GM12878 (cell line): ENCODE data around the gene BTBD9. TPM values are rescaled to one million over a fixed set of nuclear protein-coding genes. Genes with fewer than 3 reads are reported as not detected.

ENCODE experiments used
- ATAC-seq: fragments of 200-7000 bp; cut with Tn5 transposase; 3 replicates; pipeline ENCODE4 v1.9.1; 2020; ENCODE audit warnings: mild to moderate bottlenecking, moderate library complexity
- BruUV-seq: library from RNA; stranded (reverse); fragments of 400-500 nt; replicated peaks from 2 replicates; lab custom pipeline; 2021; lab: Mats Ljungman, UMichigan
- CTCF ChIA-PET: fragments of 300-600 bp; sonication (Branson Sonifier 250); formaldehyde crosslinking; extraction: SDS; loops from one replicate; lab custom pipeline; 2021; ENCODE audit warnings: inconsistent platforms; lab: Yijun Ruan, JAX
- POLR2A ChIA-PET: fragments of 350-600 bp; formaldehyde crosslinking; extraction: SDS; loops from one replicate; lab custom pipeline; 2021; ENCODE audit warnings: inconsistent platforms; lab: Charles Lee
- RAD21 ChIA-PET: fragments of 300-600 bp; sonication (Branson Sonifier 250); formaldehyde crosslinking; loops from one replicate; lab custom pipeline; 2023; ENCODE audit warnings: antibody characterized with exemption; ENCODE audit not compliant: unreplicated experiment; lab: Charles Lee
- SMC1A ChIA-PET: fragments of 300-600 bp; sonication (Branson Sonifier 250); formaldehyde crosslinking; loops from one replicate; lab custom pipeline; 2023; ENCODE audit not compliant: unreplicated experiment, uncharacterized antibody; lab: Charles Lee
- DNase-seq: peaks from one replicate; pipeline ENCODE4 v3.0.0-alpha.2; 2011; ENCODE audit warnings: low read depth, low spot score
- FAIRE-seq: peaks from 3 replicates; lab custom pipeline; 2011; peaks lifted over from hg19 to GRCh38; lab: Jason Lieb, UNC
- H2AFZ ChIP-seq: 2 replicates; pipeline ENCODE4 v1.6.0; 2011; ENCODE audit warnings: low read depth, low read length, control low read depth; ENCODE audit not compliant: control insufficient read depth
- H3K27ac ChIP-seq: 2 replicates; pipeline ENCODE4 v1.5.1; 2011; ENCODE audit warnings: control low read depth; ENCODE audit not compliant: control insufficient read depth, insufficient read depth
- H3K27me3 ChIP-seq, 2 experiments: replicated peaks in 1 of 2; 2 replicates each; pipeline versions ENCODE4 v1.6.0 to v1.6.1; 2011; ENCODE audit warnings: low read length in 1 of 2; ENCODE audit not compliant: control insufficient read depth in 2 of 2, insufficient read depth in 2 of 2
- H3K36me3 ChIP-seq, 2 experiments: 2 replicates each; pipeline ENCODE4 v1.5.1; 2011; ENCODE audit warnings: low read length in 1 of 2; ENCODE audit not compliant: control insufficient read depth in 2 of 2, insufficient read depth in 2 of 2
- H3K4me1 ChIP-seq: 2 replicates; pipeline ENCODE4 v1.6.1; 2011; ENCODE audit warnings: mild to moderate bottlenecking, low read length, moderate library complexity, mixed read lengths; ENCODE audit not compliant: control insufficient read depth, insufficient read depth
- H3K4me2 ChIP-seq: 2 replicates; pipeline ENCODE4 v1.6.0; 2011; ENCODE audit warnings: control low read depth; ENCODE audit not compliant: control insufficient read depth, insufficient read depth
- H3K4me3 ChIP-seq: fragments of 200-600 bp; sonication (generic); 2 replicates; pipeline ENCODE4 v1.5.1; 2016
- H3K79me2 ChIP-seq: 2 replicates; pipeline ENCODE4 v1.6.0; 2011; ENCODE audit warnings: low read length; ENCODE audit not compliant: control insufficient read depth, insufficient read depth
- H3K9ac ChIP-seq: 2 replicates; pipeline ENCODE4 v1.8.0; 2011; ENCODE audit warnings: low read length, control low read depth, mixed read lengths; ENCODE audit not compliant: control insufficient read depth, insufficient read depth
- H3K9me3 ChIP-seq: replicated peaks from 3 replicates; pipeline ENCODE4 v1.5.1; 2011; ENCODE audit warnings: mild to moderate bottlenecking, low read length; ENCODE audit not compliant: control insufficient read depth, insufficient read depth
- H4K20me1 ChIP-seq: 2 replicates; pipeline ENCODE4 v1.6.0; 2011; ENCODE audit not compliant: control insufficient read depth, insufficient read depth
- CBFB ChIP-seq: IDR thresholded peaks from 2 replicates; pipeline ENCODE4 v1.6.1; 2016; ENCODE audit warnings: antibody characterized with exemption, low read depth
- CHD2 ChIP-seq: IDR thresholded peaks from 2 replicates; pipeline ENCODE4 v1.6.1; 2011; ENCODE audit warnings: low read depth, low read length, improper control_type of control experiment, borderline replicate concordance
- DPF2 ChIP-seq: fragments of 450-650 bp; IDR thresholded peaks from 2 replicates; pipeline ENCODE4 v1.6.1; 2017; ENCODE audit warnings: mild to moderate bottlenecking
- IKZF2 ChIP-seq, 2 experiments: fragments of 450-650 bp; IDR thresholded peaks; 2 replicates each; pipeline ENCODE4 v1.6.1; 2017; ENCODE audit warnings: mild to moderate bottlenecking in 2 of 2, moderate library complexity in 2 of 2
- IRF4 ChIP-seq: IDR thresholded peaks from 2 replicates; pipeline ENCODE4 v1.6.1; 2011; ENCODE audit warnings: low read depth, low read length
- KAT2A ChIP-seq: conservative IDR thresholded peaks from 2 replicates; pipeline ENCODE4 v1.6.1; 2011; ENCODE audit warnings: low read depth, low read length; ENCODE audit not compliant: control insufficient read depth
- PAX8 ChIP-seq: fragments of 450-650 bp; IDR thresholded peaks from 2 replicates; pipeline ENCODE4 v1.6.1; 2017; ENCODE audit warnings: mild to moderate bottlenecking, moderate library complexity
- PBX3 ChIP-seq: IDR thresholded peaks from 2 replicates; pipeline ENCODE4 v1.6.1; 2011; ENCODE audit warnings: mild to moderate bottlenecking, low read depth, low read length, moderate library complexity; ENCODE audit not compliant: insufficient replicate concordance
- POLR2A ChIP-seq: IDR thresholded peaks from 2 replicates; pipeline ENCODE4 v1.6.1; 2011; ENCODE audit warnings: low read depth, mild to moderate bottlenecking, low read length
- RB1 ChIP-seq: fragments of 450-650 bp; formaldehyde crosslinking; IDR thresholded peaks from 2 replicates; pipeline ENCODE4 v1.6.1; 2017; ENCODE audit warnings: mild to moderate bottlenecking, borderline replicate concordance
- RELA ChIP-seq: fragments of 450-650 bp; IDR thresholded peaks from 2 replicates; pipeline ENCODE4 v1.8.0; 2014; ENCODE audit warnings: borderline replicate concordance; ENCODE audit not compliant: partially characterized antibody
- SIN3A ChIP-seq: IDR thresholded peaks from 2 replicates; pipeline ENCODE4 v1.6.1; 2012; ENCODE audit warnings: low read depth, low read length, improper control_type of control experiment
- SKIL ChIP-seq: fragments of 450-650 bp; IDR thresholded peaks from 2 replicates; pipeline ENCODE4 v1.6.1; 2017; ENCODE audit warnings: mild to moderate bottlenecking, low read depth, inconsistent platforms; ENCODE audit not compliant: poor library complexity, severe bottlenecking
- ZBTB40 ChIP-seq: fragments of 450-650 bp; IDR thresholded peaks from 2 replicates; pipeline ENCODE4 v1.6.1; 2016; ENCODE audit warnings: mild to moderate bottlenecking, moderate library complexity, borderline replicate concordance
- ZNF274 ChIP-seq: IDR thresholded peaks from one replicate; pipeline ENCODE4 v1.8.0; 2011; ENCODE audit not compliant: insufficient read length, insufficient read depth
- WGBS: methylation state at CpG from one replicate; pipeline ENCODE4 v1.1.6; 2016; ENCODE audit warnings: low lambda C conversion rate; ENCODE audit not compliant: insufficient replicate concordance, insufficient coverage; ENCODE audit errors: missing lambda C conversion rate; 5-methylcytosine and 5-hydroxymethylcytosine counted together
- in situ Hi-C: fragments of 300-500 bp; cut with MboI; formaldehyde crosslinking; loops from 9 replicates; pipeline ENCODE4 v1.14.3; 2018; ENCODE audit warnings: mixed read lengths
- intact Hi-C: fragments of 100-400 bp; cut with micrococcal nuclease; formaldehyde crosslinking; loops from one replicate; pipeline ENCODE4 v1.14.2; 2022; ENCODE audit not compliant: unreplicated experiment
- polyA plus RNA-seq, 11 experiments: library from polyadenylated mRNA; depleted of rRNA in 4 of 11; unstranded in 6 of 11; stranded (reverse) in 5 of 11; fragments of >200 nt; fragmentation: Nextera tagmentation in 4 of 11; fragmentation: Illumina TruSeq in 1 of 11; extraction: Ambion mirVana in 4 of 11; extraction: Trizol in 1 of 11; gene quantifications; 1 replicate in 1 of 11; 2 replicates in 10 of 11; pipeline versions ENCODE4 v1.2.1 to v1.2.3, GENCODE V29; 2011 to 2016; ENCODE audit warnings: inconsistent platforms in 2 of 11, missing spikeins in 2 of 11, low read depth in 1 of 11
- total RNA-seq, 4 experiments: library from RNA; depleted of rRNA in 3 of 4; stranded (reverse); fragments of >200 nt in 3 of 4; fragmentation: Illumina TruSeq in 1 of 4; extraction: Trizol in 1 of 4; gene quantifications; 2 replicates each; pipeline versions ENCODE4 v1.2.1 to v1.2.3, GENCODE V29; 2013 to 2021

The BTBD9 gene
- total and polyA plus RNA-seq, 10 of the 15 experiments (the other 5 are each of a cell fraction or from before 2014, with no cell fraction given), result 0.22 to 8.6 (median 4.6) TPM

GRCh38 chr6:38481851-38482250 lies 157.9 kb downstream of the BTBD9 start:
- no peak overlapping the region for H3K9ac ChIP-seq
- 73% methylated on average over 4 of the region's 4 CpGs for whole genome bisulfite sequencing
- POLR2A ChIA-PET, result interaction anchor here (0.7 kb wide), 1 partner anchor 764 kb away, joined by 4 read pairs; no protein-coding TSS in a partner anchor
- in situ Hi-C loops (no loop called here), intact Hi-C loops (no loop called here)
- no peak overlapping the region for H2AFZ ChIP-seq
- no peaks in the 10 kb centered on the region for H3K79me2 ChIP-seq
- CTCF ChIA-PET, result interaction anchor here (0.6 to 2.2 kb wide), 3 partner anchors 12 to 860 kb away, joined by 3 to 19 read pairs (median 6); no protein-coding TSS in a partner anchor
- no peak overlapping the region for H3K4me3 ChIP-seq
- no peaks in the 10 kb centered on the region for H3K36me3 ChIP-seq
- TF ChIP-seq RELA (no peak), RB1 (no peak), PBX3 (no peak), ZNF274 (no peak), SIN3A (no peak), ZBTB40 (no peak), KAT2A (no peak), IKZF2 (IDR thresholded peaks at IDR 0.05) (no peak), PAX8 (no peak), CHD2 (no peak), SKIL (no peak), IRF4 (no peak), POLR2A (no peak), DPF2 (no peak), CBFB (no peak)
- TF ChIP-seq, all 136 proteins: peak for 0
- Histone ChIP-seq H3K4me2 (no peak overlapping the region), H3K27me3 (no peaks in the 10 kb centered on the region), H3K9me3 (no peaks in the 10 kb centered on the region; the same call in 2 of the 3 replicates), H3K27ac (no peak overlapping the region), H4K20me1 (no peaks in the 10 kb centered on the region), H3K4me1 (peaks cover 19% of the 10 kb centered on the region)
- SMC1A ChIA-PET, result interaction anchor here (0.9 to 2.1 kb wide), 3 partner anchors 7 to 447 kb away, joined by 3 to 9 read pairs (median 7); no protein-coding TSS in a partner anchor
- ATAC-seq, result no peak
- no peak for FAIRE-seq
- RAD21 ChIA-PET, result interaction anchor here (0.6 to 4.2 kb wide), 2 partner anchors 13 to 261 kb away, joined by 3 to 21 read pairs; no protein-coding TSS in a partner anchor
- no TSS peak for BruUV-seq
- DNase-seq, result no peak
